Large intestine (tissue), 3 donors: ENCODE measurements around the gene BDH1. TPM values are rescaled to one million over a fixed set of nuclear protein-coding genes. Genes with fewer than 3 reads are reported as not detected.
"Not testable (repeated sequence)": the region's sequence is repeated elsewhere in the genome, so short reads cannot be mapped to it uniquely, and the experiment has no call there.

Source experiments
- DNase-seq, 2 donors: peaks; one replicate each; pipeline versions ENCODE4 v3.0.0 to v3.0.0-alpha.2; 2013
- H3K27ac ChIP-seq: one replicate; pipeline ENCODE4 v1.5.1; 2013; ENCODE audit warnings: low read length
- H3K27me3 ChIP-seq: 2 replicates; pipeline ENCODE4 v1.6.1; 2013; ENCODE audit warnings: low read length; ENCODE audit not compliant: control insufficient read depth, insufficient read depth
- H3K36me3 ChIP-seq: 2 replicates; pipeline ENCODE4 v1.6.1; 2013; ENCODE audit warnings: low read length; ENCODE audit not compliant: control insufficient read depth, insufficient read depth
- H3K4me1 ChIP-seq: one replicate; pipeline ENCODE4 v1.6.1; 2013; ENCODE audit warnings: low read length; ENCODE audit not compliant: control insufficient read depth, insufficient read depth
- H3K4me3 ChIP-seq: one replicate; pipeline ENCODE4 v1.5.1; 2013; ENCODE audit warnings: low read length
- H3K9me3 ChIP-seq: one replicate; pipeline ENCODE4 v1.6.1; 2013; ENCODE audit warnings: mild to moderate bottlenecking, low read depth, low read length, moderate library complexity; ENCODE audit not compliant: control insufficient read depth
- WGBS: methylation state at CpG from one replicate; pipeline ENCODE4 v1.1.5; 2013; ENCODE audit warnings: low lambda C conversion rate; ENCODE audit not compliant: insufficient coverage; 5-methylcytosine and 5-hydroxymethylcytosine counted together
- polyA plus RNA-seq: library from polyadenylated mRNA; unstranded; fragments of 120-200 nt; gene quantifications from one replicate; pipeline ENCODE4 v1.2.1, GENCODE V29; 2013

Gene BDH1
- polyA plus RNA-seq, 1 donor, result 71.0 TPM

DNA sequence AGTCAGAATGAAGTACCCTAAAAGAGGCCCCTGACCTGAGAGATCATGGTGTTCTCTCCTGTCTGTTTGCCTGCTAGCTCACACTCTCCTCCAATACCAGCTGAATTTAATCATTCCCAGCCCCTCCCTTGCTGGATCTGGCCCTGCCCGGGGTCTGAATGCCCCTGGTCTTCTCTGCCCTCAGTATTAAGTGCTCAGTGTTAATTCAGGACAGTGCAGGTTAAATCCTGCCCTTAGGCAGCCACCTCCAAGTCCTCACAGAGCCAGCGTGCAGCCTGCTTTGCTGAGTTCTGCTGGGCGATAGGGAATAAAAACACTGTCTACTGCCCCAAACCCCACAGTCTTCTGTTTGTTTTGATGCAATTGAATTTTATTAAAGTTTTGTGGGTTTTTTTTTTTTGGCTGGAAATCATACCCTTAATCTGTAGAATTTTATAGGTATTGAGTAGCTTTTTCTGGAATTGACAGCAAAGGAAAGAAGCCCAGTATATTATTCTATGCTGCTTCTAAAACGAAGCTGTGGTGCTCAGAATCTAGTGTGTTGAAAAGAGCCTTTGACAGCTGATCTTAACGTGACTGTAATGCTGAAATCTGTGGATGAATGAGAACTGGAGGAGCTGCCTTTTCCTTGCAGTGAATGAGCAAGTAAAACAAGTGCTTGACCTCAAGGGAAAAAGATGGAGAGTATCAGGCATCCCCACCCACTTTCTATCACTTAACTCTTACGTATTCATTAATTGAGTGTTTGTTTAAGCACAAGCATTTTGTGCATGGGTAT lies 12.3 kb upstream of the BDH1 start:
- Histone ChIP-seq H3K27me3 (no peaks in the 10 kb centered on the region), H3K4me1 (peaks cover 15% of the 10 kb centered on the region), H3K36me3 (no peaks in the 10 kb centered on the region), H3K4me3 (no peak overlapping the region), H3K9me3 (peaks cover 4% of the 10 kb centered on the region), H3K27ac (no peak overlapping the region)
- 100% methylated on average over 1 of the region's 6 CpGs for WGBS
- no peak for DNase-seq

DNA sequence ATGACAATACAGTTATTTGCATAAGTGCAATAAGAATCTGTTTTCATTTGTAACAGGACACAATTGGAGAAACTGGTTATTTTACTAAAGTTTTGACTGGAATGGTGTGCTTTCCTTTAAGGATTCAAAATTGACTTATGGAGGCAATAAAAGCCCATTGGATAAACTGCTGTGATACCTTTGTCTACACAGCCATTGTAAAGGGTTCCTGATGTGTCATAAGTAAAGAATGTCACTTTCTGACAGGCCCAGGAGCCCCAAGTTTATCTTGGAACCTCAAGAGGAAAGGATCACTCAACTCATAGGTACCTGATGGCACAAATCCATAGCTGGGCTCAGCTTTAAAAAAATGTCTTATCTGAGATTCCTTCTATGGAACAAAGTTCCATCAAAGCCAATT lies 10.4 kb upstream of the BDH1 start:
- H3K4me1 ChIP-seq, H3K27ac ChIP-seq, H3K9me3 ChIP-seq, H3K4me3 ChIP-seq, H3K36me3 ChIP-seq, H3K27me3 ChIP-seq, DNase-seq: not testable (repeated sequence)

DNA sequence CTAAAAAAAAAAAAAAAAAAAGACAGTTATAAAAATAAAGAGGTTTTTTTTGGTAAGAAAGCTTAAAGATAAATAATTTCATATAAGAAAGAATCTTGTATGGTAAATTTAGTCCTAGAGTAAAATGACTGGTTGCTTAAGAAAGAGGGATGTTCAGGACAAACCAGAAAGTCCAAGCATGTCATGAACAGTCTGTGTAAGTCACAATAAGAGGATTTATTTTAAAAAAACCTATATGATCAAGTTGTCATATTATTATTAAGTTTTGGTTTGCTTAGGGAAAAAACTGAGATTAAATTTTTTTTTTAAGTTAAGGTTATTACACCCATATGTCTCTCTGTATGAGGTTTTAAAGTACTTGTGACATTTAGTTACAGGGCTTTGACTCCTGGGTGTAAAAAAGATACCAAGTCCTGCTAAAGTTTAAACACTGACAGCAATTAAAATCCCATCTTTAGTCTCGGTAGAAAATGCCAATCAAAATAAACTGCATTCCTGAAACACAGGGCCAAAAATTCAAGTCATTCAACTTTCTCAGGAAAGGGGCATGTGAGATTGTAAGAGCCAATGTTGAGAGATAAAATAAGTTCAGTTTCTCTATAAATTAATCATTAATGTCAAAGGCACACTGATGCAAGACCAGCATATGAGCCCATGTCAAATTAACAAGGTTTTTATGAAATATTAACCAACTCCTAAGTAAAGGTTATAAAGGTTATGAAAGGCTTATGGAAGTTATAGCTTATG lies 8.5 kb upstream of the BDH1 start:
- Histone ChIP-seq H3K4me1 (peaks cover 16% of the 10 kb centered on the region), H3K4me3 (no peak overlapping the region), H3K27me3 (no peaks in the 10 kb centered on the region), H3K27ac (no peak overlapping the region), H3K36me3 (no peaks in the 10 kb centered on the region), H3K9me3 (peaks cover 4% of the 10 kb centered on the region)
- DNase-seq, result no peak
- no CpG with 5 or more reads among the region's 1 CpG for WGBS

DNA sequence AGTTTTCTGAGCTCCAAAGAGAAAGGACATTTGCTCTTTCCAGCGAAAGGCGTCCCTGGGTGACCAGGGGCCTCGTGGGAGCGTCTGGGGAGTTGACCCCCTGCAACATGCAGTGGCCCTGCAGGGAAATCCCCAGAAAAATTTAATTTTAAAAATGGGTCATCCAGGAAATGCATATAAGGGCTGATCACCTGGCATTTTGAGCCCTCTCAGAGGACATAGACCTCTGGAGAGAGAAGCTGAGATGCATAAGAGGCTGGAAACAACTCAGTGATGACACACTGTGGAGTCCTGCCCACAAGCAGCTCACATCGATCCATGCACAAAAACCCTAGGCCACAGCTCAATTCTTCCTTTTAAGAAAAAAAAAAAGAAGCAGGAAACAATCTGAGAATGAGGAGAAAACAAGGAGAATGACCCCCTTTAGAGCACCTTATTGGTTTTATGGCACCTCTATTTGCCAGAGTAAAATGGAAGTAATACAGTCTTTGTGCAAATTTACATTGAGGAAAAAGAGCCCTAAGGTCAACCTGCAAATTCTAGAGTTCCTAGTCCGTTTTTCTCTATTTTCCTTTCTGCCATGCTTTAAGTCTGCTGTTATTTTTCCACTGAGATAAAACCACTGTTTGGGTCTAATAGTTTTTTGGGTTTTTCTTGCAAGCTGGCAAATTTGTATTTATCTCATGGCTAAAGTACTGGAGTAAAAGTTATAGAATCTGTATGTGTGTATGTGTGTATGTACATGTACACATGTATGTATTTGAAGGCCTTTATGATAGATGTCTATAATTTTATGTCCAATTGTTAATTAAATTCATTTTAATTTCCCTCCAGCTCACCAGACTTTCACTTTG lies 6.9 kb upstream of the BDH1 start:
- no peak overlapping the region for H3K27ac ChIP-seq
- no peaks in the 10 kb centered on the region for H3K36me3 ChIP-seq
- H3K27me3 ChIP-seq, result no peaks in the 10 kb centered on the region
- 90% methylated on average over 2 of the region's 6 CpGs for WGBS
- no peak overlapping the region for H3K4me3 ChIP-seq
- H3K4me1 ChIP-seq, result peaks cover 23% of the 10 kb centered on the region
- no peak for DNase-seq
- H3K9me3 ChIP-seq, result peaks cover 4% of the 10 kb centered on the region

DNA sequence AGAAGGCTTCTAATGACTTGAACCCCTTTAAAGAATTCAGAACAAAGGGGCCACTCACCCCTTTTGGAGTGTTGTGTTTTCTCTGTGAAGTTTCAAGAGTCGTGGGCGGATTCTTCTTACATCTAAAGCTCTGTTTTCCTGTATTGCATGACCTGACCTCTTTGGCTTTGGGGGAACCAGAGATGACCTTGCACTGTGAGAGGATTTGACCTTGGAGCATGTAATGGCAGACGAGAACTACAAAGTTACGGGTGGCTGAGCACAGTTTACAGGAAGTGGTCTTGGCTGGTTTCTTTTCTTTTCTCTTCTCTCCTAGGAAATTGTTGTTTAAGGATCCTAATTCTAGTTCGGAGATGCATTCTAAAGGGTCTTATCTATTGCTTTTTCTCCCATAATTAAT lies 6.2 kb upstream of the BDH1 start:
- WGBS, result no CpG with 5 or more reads among the region's 5 CpGs
- Histone ChIP-seq H3K9me3 (peaks cover 4% of the 10 kb centered on the region), H3K4me1 (peaks cover 23% of the 10 kb centered on the region), H3K36me3 (no peaks in the 10 kb centered on the region), H3K27ac (no peak overlapping the region), H3K4me3 (no peak overlapping the region), H3K27me3 (no peaks in the 10 kb centered on the region)
- DNase-seq, result no peak

DNA sequence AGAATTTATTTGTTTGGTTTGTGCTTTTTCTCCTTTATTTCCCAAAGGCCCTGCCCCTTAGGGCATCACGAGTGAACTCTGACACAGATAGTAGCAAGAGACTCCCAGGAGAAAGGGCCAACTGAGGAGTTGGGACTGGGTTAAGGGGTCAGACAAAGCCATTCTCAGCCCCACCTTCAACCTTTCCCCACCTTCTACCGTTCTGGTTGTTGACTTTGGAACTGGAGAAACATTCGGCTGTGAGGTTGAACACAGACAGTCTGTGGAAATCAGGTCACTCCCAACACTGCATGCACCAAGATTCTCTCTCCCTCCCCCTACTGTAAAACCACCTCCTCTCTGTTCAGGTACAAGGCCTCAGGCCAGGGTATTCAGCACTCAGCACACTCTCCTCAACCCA lies 3.9 kb upstream of the BDH1 start:
- peaks cover 23% of the 10 kb centered on the region for H3K4me1 ChIP-seq
- H3K27me3 ChIP-seq, result no peaks in the 10 kb centered on the region
- no CpG with 5 or more reads among the region's 3 CpGs for WGBS
- no peaks in the 10 kb centered on the region for H3K9me3 ChIP-seq
- H3K4me3 ChIP-seq, result no peak overlapping the region
- H3K27ac ChIP-seq, result peak overlapping the region; percentile 74
- H3K36me3 ChIP-seq, result no peaks in the 10 kb centered on the region
- peak; percentile 38 to 79 for DNase-seq

DNA sequence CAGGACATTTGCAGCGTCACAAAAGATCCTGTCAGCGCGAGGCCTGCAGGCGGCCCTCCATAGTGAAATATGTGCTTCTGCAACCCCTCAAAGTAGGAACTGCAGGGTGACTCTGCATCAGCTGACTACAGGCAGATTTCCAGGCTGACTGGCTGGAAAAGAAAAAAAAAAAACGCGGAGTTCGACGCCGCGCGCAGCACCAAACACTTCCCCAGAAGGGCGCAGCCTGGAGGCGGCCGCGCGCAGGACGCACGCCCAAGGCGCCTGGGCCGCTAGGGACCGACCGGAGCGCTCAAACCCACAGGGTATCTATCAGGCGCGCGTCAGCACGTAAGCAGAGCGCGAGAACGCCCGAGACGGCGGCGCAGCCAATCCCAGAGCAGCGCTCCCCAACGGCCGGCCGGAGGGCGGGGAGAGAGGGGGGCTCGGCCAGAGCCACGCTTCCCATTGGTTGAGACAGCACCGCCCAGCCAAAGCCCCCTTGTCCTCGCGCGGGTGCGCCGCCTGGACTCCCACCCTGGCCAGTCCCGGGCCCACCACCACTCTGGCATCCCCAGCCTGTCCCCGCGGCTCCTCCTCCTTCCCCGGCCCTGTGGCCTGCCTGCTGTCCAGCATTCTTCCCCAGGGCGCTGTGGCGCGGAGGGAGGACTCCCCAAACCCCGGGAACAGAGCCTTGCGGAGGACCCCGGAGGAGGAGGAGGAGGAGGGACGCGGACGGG lies 1.0 kb downstream of the BDH1 start:
- Histone ChIP-seq H3K4me3 (peak overlapping the region; percentile 86), H3K4me1 (peaks cover 22% of the 10 kb centered on the region), H3K27ac (peak overlapping the region; percentile 98), H3K9me3 (no peaks in the 10 kb centered on the region), H3K36me3 (peaks cover 5% of the 10 kb centered on the region), H3K27me3 (no peaks in the 10 kb centered on the region)
- no CpG with 5 or more reads among the region's 60 CpGs for WGBS
- peak; percentile 98 to 99 for DNase-seq

DNA sequence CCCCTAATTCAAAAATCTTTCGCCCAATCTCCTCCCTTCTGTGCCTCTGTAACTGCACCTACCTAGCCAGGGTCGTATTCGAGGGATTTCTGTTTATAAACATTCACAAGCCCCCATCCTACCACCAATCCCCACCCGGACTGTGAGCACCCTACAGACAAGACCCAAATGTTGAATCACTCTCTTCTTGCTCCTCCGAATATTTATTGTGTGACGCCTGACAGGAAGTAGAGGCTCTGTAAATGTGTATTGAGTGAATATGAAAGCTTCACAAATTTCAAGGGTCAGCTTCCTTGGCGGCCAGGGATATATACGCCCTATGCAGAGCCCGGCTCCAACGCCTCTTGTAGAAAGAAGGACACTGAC lies 1.6 kb downstream of the BDH1 start:
- Histone ChIP-seq H3K27me3 (no peaks in the 10 kb centered on the region), H3K9me3 (no peaks in the 10 kb centered on the region)
- WGBS, result no CpG with 5 or more reads among the region's 10 CpGs

DNA sequence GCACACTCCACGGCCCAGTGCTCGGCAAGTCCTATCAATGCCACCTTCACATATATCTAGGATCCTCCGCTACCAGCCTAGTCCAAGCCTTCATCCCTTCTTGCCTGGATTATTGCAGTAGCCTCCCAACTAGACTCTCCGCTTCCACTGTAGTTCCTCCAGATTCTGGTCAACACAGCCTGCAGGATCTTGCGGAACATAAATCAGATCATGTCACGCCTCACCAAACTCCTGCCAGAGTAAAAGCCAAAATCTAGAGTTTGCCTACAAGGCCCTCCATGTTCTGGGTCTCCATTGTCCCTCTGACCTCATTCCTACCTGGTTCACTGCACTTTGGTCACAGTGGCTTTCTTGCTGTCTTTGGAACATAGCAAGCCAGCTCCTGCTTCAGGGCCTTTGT lies 3.6 kb downstream of the BDH1 start:
- Histone ChIP-seq H3K4me1 (peaks cover 21% of the 10 kb centered on the region), H3K27me3 (no peaks in the 10 kb centered on the region), H3K36me3 (peaks cover 5% of the 10 kb centered on the region), H3K4me3 (no peak overlapping the region), H3K9me3 (no peaks in the 10 kb centered on the region), H3K27ac (no peak overlapping the region)
- no peak for DNase-seq
- no CpG with 5 or more reads among the region's 6 CpGs for WGBS

More for the DNA sequence above, 1.6 kb downstream of the BDH1 start:
- Histone ChIP-seq H3K4me1 (peaks cover 17% of the 10 kb centered on the region), H3K36me3 (peaks cover 5% of the 10 kb centered on the region), H3K4me3 (peak overlapping the region; percentile 86), H3K27ac (peak overlapping the region; percentile 98)
- no peak for DNase-seq

DNA sequence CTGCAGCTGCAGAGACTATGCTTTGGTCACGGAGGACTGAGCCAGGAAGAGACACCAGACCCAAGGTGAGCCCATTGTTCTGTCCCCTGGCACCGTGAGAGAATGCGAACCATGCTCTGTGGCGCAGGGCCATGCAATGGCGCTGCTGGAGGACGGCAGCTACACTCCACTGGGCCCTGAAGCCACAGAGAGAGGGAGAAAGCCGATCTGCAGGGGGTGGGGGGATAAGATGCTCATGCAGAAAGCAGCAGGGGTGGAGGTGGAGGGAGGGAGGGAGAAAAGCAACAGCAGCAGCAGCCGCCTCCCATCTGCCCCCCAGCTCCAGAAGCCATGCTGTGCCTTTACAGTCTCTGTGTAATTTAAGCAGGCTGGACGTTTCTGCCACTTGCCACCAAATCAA lies 5.3 kb downstream of the BDH1 start:
- no CpG with 5 or more reads among the region's 9 CpGs for whole genome bisulfite sequencing
- Histone ChIP-seq H3K4me1 (peaks cover 30% of the 10 kb centered on the region), H3K27me3 (no peaks in the 10 kb centered on the region), H3K4me3 (no peak overlapping the region), H3K9me3 (no peaks in the 10 kb centered on the region), H3K36me3 (peaks cover 8% of the 10 kb centered on the region), H3K27ac (no peak overlapping the region)
- no peak for DNase-seq
